DMS153 treated with DMSO at 0.1 percent for 48 hours (cell line): Measurements from ENCODE around the gene TPBG.
A peak's percentile ranks its signal among the peaks of the same experiment; 100 is the strongest.
"Not testable (repeated sequence)": the region's sequence is repeated elsewhere in the genome, so short reads cannot be mapped to it uniquely, and the experiment has no call there.

Source experiments
- DNase-seq: peaks from one replicate; lab custom pipeline; 2025; ENCODE audit not compliant: unreplicated experiment; lab: John Stamatoyannopoulos, UW

TPBG gene

DNA sequence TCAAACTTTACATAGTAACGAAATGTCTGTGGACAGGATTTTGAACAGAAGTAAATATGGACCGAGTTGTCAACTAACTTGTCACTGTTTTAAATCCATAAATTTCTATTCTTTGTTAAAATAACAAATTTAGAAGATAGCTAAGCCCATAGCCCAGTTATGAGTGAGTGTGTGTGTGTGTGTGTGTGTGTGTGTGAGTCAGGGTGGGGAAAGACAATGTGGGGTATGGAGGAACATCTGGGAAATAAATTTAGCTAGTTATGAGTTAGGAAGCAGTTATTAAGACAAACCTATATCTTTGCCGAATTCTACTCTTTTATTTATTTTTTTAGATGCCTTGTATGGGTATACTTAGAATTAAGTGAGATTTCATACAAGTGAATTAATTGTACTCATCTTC, 9.0 kb downstream of the TPBG start:
- no peak for DNase-seq

DNA sequence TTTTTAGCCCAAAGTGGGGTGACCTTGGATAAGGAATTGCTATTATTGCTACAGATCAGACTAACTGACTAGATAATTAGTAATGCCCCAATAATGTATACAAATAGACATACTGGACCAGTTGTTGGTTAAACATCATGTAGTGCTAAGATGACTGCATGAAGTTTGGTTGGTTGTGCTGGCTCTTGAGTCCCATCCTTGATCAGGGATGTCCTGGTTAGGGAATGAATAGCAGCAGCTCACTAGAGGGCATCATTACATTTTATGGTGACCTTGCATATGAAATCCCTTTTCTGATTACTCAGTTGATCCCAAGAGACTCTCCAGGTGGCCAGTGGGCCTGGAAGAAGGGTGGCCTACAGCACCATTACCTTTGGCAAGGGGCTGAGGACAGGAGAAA, 10.9 kb downstream of the TPBG start:
- no peak for DNase-seq

DNA sequence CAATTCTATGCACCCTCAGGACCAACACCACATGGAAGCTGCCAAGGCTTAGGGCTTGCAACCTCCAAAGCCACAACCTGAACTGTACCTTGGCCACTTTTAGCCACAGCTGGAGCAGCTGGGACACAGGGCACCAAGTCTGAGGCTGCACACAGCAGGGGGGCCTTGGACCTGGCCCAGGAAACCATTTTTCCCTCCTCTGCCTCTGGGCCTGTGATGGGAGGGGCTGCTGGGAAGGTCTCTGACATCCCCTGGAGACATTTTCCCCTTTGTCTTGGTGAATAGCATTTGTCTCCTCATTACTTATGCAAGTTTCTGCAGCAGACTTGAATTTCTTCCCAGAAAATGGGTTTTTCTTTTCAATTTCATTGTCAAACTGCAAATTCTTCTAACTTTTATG, 13.0 kb downstream of the TPBG start:
- no peak for DNase-seq

DNA sequence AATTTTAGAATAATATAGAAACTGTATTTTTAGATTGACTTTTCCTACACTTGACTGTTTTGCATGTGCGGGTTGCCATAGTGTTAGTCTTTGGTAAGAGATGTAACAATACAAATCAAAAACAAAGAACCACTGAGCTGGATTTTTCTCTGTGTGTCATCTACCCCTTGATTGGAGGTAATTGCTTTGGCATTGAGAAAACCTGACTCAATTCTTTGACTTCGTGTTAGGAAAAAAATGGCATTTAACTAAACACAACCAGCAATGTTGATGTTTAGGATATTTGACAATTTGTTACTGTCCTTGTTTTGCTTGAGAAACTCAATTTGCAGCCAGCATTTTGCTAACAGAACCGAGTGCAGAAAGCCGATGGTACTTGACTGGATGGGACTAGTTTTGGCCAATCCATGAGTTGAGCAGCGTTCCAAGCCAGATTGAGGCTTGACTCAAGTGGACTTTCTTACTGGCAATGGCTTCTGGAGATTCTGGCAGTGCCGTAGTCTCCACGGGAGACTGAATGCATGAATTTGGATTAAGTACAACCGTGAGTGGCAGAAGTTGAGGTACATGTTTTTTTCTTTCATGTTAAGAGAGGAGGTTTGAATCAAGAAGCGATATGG, 17.1 kb downstream of the TPBG start:
- DNase-seq: no peak

DNA sequence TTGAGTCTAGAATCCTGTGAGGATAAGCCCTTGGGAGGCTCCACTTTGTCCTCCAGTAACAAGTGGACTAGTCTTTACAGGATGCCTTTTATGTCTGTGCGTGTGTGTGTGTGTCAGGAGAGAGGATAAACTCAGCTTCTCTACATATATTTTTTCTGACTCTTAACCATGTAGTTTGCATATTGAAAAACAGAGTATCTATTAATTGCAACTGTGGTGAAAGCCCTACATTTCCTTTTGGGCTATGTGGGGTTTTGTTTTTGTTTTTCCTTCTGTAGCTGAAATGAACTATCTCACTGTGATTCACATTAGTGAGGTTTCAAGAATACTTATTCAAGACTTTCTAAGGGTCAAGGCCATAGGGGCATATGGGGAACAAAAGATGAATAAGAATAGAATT, 17.7 kb downstream of the TPBG start:
- DNase-seq: no peak

DNA sequence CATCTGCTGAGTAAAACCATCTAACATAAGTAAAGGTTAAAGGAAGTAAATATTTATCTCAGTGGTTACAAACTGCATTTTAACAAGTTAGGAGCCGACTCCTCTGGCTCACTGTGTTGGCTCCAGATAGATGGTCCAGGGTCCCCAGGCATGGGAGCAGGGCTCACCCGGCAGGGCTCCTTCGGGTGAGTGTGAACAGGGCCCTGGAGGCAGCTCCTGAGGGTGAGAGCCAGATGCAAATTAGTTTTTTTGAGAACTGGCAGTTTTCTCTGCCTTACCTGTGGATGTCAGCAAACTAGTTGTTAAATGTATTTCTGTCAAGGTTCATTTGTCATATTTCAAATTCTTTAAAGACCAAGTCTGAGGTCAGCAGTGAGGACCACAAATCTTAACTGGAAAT, 21.5 kb downstream of the TPBG start:
- DNase-seq: no peak

DNA sequence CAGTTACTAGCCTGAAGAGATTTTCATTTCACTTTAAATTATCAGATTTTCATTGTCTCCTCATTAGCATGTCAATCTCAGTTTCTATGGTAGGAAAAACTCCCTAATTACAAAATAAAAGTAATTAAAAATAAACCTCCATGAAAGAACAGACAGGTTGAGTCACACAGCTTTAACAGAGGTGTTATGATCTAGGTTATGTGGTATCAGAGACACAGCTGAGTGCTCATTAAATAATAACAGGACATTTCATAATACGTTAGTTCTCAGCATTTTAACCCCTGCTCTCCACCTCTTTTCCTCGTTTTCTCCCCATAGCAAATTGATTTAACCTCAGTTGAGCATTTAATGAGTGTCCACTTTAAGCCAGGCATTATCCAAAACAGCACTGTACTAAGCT, 21.9 kb downstream of the TPBG start:
- no peak for DNase-seq

DNA sequence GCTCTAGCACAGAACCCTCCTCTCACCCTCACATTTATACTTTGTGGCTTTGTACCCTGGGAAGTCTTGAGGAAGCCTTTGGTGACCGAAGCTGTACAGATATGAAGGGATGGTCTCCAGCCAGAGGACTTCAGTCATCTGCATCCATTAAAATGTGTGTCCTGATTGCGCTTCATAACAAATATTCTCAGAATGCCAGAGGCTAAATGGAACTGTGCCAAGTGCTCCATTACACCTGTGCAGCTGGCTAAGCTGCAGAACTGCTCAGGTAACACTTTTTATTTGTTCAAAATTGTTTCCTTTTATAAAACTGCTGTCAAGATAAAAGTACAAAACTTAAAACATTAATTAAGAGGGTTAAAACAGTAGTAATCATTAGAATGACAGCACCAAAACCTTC, 22.3 kb downstream of the TPBG start:
- DNase-seq: peak; percentile 71

DNA sequence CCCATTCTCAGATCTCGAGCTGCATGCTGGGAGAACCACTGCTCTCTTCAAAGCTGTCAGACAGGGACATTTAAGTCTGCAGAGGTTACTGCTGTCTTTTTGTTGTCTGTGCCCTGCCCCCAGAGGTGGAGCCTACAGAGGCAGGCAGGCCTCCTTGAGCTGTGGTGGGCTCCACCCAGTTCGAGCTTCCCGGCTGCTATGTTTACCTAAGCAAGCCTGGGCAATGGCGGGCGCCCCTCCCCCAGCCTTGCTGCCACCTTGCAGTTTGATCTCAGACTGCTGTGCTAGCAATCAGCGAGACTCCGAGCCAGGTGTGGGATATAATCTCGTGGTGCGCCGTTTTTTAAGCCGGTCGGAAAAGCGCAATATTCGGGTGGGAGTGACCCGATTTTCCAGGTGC, 31.2 kb downstream of the TPBG start:
- not testable (repeated sequence) for DNase-seq

DNA sequence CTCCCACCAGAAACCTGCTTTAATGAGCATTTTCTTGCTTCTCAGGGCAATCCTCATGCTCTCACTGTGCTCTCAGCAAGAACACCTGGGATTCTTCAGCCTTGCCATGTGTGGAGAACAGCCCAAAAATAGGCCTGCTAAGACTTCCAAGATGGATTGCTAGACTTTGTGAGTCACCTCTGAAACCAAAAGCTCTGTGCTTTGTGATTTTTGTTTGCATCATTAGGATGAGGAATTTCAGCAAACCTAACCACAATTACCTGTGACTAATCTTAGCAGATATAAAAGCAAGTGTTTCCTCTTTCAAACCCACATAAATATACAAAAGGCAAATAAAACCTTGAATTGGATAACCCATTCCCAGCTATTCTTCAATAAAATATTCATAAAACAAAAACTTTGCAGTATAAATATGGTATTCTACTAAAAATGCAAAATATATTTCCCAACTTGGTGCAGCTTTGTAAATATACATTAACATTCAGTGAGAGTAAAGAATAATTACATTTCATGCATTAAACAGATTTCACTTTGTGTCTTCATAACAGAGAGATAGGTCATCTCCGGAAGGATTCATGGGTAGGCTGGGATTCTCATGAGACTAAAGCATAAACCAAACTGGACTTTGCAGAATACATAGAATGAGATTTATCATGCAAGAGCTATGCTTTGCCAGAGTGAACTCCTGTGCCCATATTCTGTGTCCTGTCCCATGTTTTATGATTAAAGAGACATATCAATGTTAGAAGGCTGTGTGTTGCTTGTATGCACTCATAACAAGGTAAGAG, 33.5 kb downstream of the TPBG start:
- no peak for DNase-seq

DNA sequence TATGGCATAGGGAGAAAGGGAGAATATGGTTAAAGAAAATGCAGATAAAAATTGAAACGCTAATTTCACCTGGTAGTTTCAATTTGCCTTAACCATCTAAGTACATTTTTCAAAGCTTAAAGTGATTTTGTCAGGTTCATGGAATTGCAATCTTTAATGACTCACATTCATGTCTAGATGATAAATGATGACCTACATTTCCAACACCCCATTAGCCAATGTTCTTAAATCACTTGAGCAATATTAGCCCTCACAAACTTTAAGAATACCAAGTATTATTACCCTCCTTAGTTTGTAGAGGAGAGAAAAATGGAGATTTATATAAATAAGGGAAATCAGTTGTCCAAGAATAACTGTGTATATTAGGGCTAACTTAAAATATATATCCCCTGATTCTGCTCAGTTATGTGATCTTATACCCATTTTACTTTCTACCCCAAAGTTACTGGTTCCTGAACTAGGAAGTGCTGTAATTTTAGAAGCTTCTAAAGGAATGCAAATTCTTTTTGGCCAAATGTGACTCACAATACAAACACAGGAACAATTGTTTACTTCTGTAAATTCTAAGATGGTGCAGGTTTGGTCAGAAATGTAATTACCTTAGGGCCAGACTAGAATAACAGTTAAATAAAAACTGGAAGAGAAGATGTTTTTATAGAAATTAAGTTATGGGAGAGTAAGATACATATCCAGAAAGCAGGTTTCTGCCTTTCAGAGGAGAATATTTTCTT, 34.5 kb downstream of the TPBG start:
- no peak for DNase-seq

DNA sequence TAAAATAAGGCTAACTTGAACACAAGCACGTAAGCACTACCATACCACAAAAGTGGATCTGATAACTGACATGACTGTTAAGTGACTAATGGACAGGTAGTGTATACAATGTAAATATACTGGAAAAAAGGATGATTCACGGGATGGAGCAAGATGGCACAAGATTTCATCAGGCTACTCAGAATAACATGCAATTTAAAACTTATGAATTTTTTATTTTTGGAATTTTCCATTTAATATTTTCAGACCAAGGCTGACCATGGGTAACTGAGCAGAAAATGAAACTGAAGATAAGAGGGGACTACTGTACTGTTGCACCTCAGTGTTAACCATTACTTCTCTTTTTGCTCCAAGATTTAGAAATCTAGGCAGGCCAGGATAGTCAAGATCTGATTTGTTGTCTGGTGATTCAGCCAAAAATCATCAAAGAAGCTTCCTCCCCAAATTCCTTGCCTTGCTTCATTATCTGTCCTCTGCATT, 45.4 kb downstream of the TPBG start:
- no peak for DNase-seq

DNA sequence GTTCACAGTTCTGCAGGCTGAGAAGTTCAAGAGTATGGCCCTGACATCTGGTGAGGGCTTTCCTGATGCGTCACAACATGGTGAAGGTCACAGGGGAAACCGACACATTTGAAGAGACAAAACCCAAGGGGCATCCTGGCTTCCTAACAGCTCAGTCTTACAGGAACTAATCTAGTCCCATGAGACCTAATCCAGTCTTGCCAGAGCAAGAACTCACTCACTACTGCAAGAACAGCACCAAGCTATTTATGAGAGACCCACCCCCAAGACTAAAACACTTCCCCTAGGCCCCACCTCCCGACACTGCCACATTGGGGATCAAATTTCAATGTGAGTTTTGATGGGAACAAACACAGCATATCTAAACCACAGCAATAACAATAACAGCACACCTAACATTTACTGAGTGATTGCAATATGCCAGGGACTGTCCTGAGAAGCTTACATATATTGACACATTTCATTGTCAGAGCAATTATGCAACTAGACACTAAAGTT, 46.6 kb downstream of the TPBG start:
- DNase-seq: no peak

DNA sequence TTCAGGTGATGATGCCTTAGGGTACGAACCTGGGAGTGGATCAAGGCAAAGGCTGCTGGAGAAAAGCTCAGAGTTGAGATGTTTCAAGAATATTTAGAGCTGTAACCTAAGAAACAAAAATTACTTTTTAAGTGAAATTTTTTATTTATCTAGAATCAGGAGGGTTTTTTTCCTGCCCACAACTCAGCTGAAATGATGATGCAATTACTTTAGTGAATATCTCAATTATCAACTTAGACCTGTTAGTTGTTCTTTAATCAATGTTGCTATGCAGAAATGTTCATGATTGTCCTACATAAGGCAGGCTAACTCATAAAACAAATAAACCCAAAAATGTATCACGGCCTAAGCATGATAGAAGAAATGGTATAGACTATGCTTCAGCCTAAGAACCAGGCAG, 50.3 kb downstream of the TPBG start:
- no peak for DNase-seq

DNA sequence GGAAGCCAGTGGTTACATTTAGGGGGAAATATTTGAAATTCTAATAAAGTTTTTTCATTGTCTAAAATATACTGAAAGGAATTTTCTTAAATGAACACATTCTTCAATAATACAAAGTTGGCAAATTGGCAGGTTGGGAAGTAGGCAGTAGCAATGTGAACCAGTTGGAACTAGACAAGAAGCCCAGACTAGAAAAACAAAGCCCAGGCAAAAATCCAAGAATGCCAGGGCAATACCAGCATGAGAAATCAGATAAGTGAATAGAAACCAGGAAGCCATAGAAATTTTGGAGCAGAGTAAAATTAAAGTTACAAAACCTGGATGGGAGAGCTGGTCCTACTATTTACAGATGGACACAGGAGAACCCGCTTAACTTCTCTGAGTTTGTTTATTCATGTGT, 52.2 kb downstream of the TPBG start:
- no peak for DNase-seq

DNA sequence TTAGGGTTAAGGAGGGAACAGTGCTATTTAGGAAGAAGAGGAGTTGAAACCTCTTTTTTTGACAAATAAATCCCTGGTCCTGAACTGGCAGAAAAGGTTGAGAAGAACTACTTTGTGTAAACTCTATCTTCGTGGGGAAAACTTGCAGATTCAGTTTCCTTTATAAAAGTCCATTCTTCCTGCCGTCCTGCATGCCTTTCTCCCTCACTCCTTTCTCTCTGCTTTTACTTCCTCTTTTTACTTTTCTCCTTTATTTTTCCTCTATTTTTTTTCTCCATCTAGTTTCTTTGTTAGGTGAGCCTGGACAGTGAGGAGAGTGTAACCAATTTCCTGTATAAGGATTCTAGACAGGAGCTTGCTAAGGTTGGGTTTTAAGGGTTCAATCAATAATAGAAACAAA, 52.7 kb downstream of the TPBG start:
- DNase-seq: no peak
